Naive thymus-derived CD4-positive, alpha-beta T cell (primary cell): ENCODE results near the gene HMGCL. TPM values are rescaled to one million over a fixed set of nuclear protein-coding genes. Genes with fewer than 3 reads are reported as not detected.

ENCODE experiments used
- ATAC-seq: fragments of 150-1000 bp; cut with Tn5 transposase; 2 replicates; pipeline ENCODE4 v1.10.0; 2021; ENCODE audit warnings: mild to moderate bottlenecking, moderate library complexity
- CTCF ChIA-PET: fragments of 350-600 bp; sonication (Branson Sonifier 250); formaldehyde crosslinking; loops from one replicate; lab custom pipeline; 2021; ENCODE audit warnings: antibody characterized with exemption; lab: Charles Lee
- POLR2A ChIA-PET: fragments of 350-600 bp; sonication (Branson Sonifier 250); formaldehyde crosslinking; loops from one replicate; lab custom pipeline; 2021; ENCODE audit warnings: antibody characterized with exemption, inconsistent platforms; lab: Charles Lee
- DNase-seq, 9 donors: peaks; one replicate each; pipeline versions ENCODE4 v3.0.0 to v3.0.0-alpha.2; 2020 to 2022; ENCODE audit warnings: mixed read lengths in 1 of 9
- H3K27ac ChIP-seq: one replicate; pipeline ENCODE4 v1.7.0; 2013; ENCODE audit warnings: mild to moderate bottlenecking, low read depth, low read length, moderate library complexity
- H3K27me3 ChIP-seq, 2 donors: one replicate each; pipeline ENCODE4 v1.7.0; 2013; ENCODE audit warnings: low read length in 2 of 2, mild to moderate bottlenecking in 2 of 2, moderate library complexity in 2 of 2; ENCODE audit not compliant: control insufficient read depth in 2 of 2, insufficient read depth in 2 of 2
- H3K36me3 ChIP-seq, 3 experiments: 1 replicate in 2 of 3; 2 replicates in 1 of 3; pipeline ENCODE4 v1.7.0; 2013; ENCODE audit warnings: low read length in 3 of 3, mild to moderate bottlenecking in 3 of 3, moderate library complexity in 1 of 3; ENCODE audit not compliant: insufficient read depth in 3 of 3, control insufficient read depth in 2 of 3
- H3K4me1 ChIP-seq, 2 donors: one replicate each; pipeline ENCODE4 v1.7.0; 2013; ENCODE audit warnings: low read length in 2 of 2, mild to moderate bottlenecking in 2 of 2, moderate library complexity in 1 of 2; ENCODE audit not compliant: control insufficient read depth in 2 of 2, insufficient read depth in 2 of 2
- H3K4me3 ChIP-seq: 2 replicates; pipeline ENCODE4 v1.7.0; 2013; ENCODE audit warnings: mild to moderate bottlenecking, low read length
- H3K9me3 ChIP-seq, 3 experiments: 1 replicate in 2 of 3; 2 replicates in 1 of 3; pipeline ENCODE4 v1.7.0; 2013; ENCODE audit warnings: low read length in 3 of 3; ENCODE audit not compliant: control insufficient read depth in 2 of 3
- H3K27ac Mint-ChIP-seq, 9 donors: one replicate each; pipeline ENCODE4 v1.8.0; 2020 to 2022; ENCODE audit warnings: mixed read lengths in 9 of 9, mild to moderate bottlenecking in 8 of 9, moderate library complexity in 5 of 9, inconsistent platforms in 2 of 9
- H3K27me3 Mint-ChIP-seq, 5 donors: one replicate each; pipeline ENCODE4 v1.8.0; 2021 to 2022; ENCODE audit warnings: mixed read lengths in 5 of 5, mild to moderate bottlenecking in 1 of 5
- H3K36me3 Mint-ChIP-seq, 5 donors: one replicate each; pipeline ENCODE4 v1.8.0; 2020 to 2022; ENCODE audit warnings: mixed read lengths in 5 of 5, mild to moderate bottlenecking in 3 of 5, inconsistent platforms in 1 of 5
- H3K4me1 Mint-ChIP-seq, 7 donors: one replicate each; pipeline ENCODE4 v1.8.0; 2020 to 2022; ENCODE audit warnings: mixed read lengths in 7 of 7, mild to moderate bottlenecking in 3 of 7, inconsistent platforms in 1 of 7
- H3K4me3 Mint-ChIP-seq, 10 donors: one replicate each; pipeline ENCODE4 v1.8.0; 2020 to 2022; ENCODE audit warnings: mild to moderate bottlenecking in 10 of 10, mixed read lengths in 10 of 10, moderate library complexity in 6 of 10, inconsistent platforms in 2 of 10
- H3K9me3 Mint-ChIP-seq, 11 donors: one replicate each; pipeline ENCODE4 v1.8.0; 2020 to 2022; ENCODE audit warnings: mixed read lengths in 11 of 11, mild to moderate bottlenecking in 4 of 11, inconsistent platforms in 1 of 11, moderate library complexity in 1 of 11
- intact Hi-C, 2 donors: fragments of 100-400 bp; cut with micrococcal nuclease; formaldehyde crosslinking; loops; one replicate each; pipeline ENCODE4 v1.15.1; 2023
- polyA plus RNA-seq, 2 donors: library from polyadenylated mRNA; unstranded; fragments of 300-500 nt; fragmentation: Illumina TruSeq; gene quantifications; one replicate each; pipeline ENCODE4 v1.2.3, GENCODE V29; 2021
- total RNA-seq, 6 experiments: library from RNA in 5 of 6; stranded (reverse) in 5 of 6; gene quantifications; 1 replicate in 5 of 6; 2 replicates in 1 of 6; pipeline ENCODE4 v1.2.3 and lab custom pipeline; 2021 to 2026

The HMGCL gene
- total and polyA plus RNA-seq, 7 experiments from 2014 or later, result 16.2 to 38.9 (median 32.6) TPM

DNA sequence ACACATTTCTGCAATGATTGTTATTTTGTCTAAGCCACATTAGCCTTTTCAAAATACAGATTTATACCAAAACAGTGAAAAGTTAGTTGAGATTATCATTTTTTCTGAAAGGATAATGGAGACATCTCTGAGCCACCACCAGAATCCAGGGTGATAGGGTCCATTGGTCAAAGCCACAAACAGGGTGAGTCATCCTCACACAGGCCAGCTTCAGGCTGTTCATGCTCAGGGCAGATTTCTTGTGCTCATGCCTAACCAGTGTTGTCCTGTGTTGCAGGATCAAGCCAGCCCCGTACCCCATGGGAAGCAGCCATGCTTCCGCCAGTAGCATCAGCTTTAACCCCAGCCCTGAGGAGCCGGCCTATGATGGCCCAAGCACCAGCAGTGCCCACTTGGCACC, 68.6 kb downstream of the HMGCL start:
- intact Hi-C loops, result no loop called here
- Histone ChIP-seq H3K27ac (no peak overlapping the region), H3K9me3 (no peaks in the 10 kb centered on the region), H3K36me3 (peaks cover 54 to 96% (median 70%) of the 10 kb centered on the region in 3 experiments), H3K27me3 (no peaks in the 10 kb centered on the region), H3K4me1 (no peaks in the 10 kb centered on the region), H3K4me3 (no peak overlapping the region)
- ATAC-seq (no peak), DNase-seq (no peak)
- H3K4me1 Mint-ChIP-seq, result peaks cover 0 to 8% (median 4%) of the 10 kb centered on the region in 7 donors
- H3K27me3 Mint-ChIP-seq, result no peaks in the 10 kb centered on the region
- peak overlapping the region in 1 of 9 donors; percentile 51 for H3K27ac Mint-ChIP-seq
- H3K4me3 Mint-ChIP-seq, result no peak overlapping the region
- POLR2A ChIA-PET, result no interaction called here
- CTCF ChIA-PET, result interaction anchor here (2.3 kb wide), 1 partner anchor 15 kb away, joined by 6 read pairs; no protein-coding TSS in a partner anchor
- H3K9me3 Mint-ChIP-seq, result no peaks in the 10 kb centered on the region
- peaks cover 14 to 49% (median 21%) of the 10 kb centered on the region in 5 donors for H3K36me3 Mint-ChIP-seq

GRCh38 chr1:23752909-23753308, 72.3 kb downstream of the HMGCL start:
- peaks cover 47 to 86% (median 78%) of the 10 kb centered on the region in 3 experiments for H3K36me3 ChIP-seq
- H3K27ac ChIP-seq, result no peak overlapping the region
- Mint-ChIP-seq H3K27ac (no peak overlapping the region), H3K9me3 (no peaks in the 10 kb centered on the region), H3K36me3 (peaks cover 13 to 49% (median 16%) of the 10 kb centered on the region in 5 donors), H3K27me3 (no peaks in the 10 kb centered on the region), H3K4me3 (no peak overlapping the region), H3K4me1 (peaks cover 13 to 23% (median 18%) of the 10 kb centered on the region in 7 donors)
- POLR2A ChIA-PET, result interaction anchor here (0.6 kb wide), 1 partner anchor 152 kb away, joined by 4 read pairs; no protein-coding TSS in a partner anchor
- CTCF ChIA-PET, result no interaction called here
- H3K4me1 ChIP-seq, result peaks cover 0 to 2% of the 10 kb centered on the region in 2 donors
- intact Hi-C loops, result no loop called here
- no peak overlapping the region for H3K4me3 ChIP-seq
- no peak for DNase-seq
- no peaks in the 10 kb centered on the region for H3K27me3 ChIP-seq
- ATAC-seq, result no peak
- H3K9me3 ChIP-seq, result no peaks in the 10 kb centered on the region

Other genes starting within 250 kb of the HMGCL start
- 1,000 to 10,000 TPM; 1,206 to 2,420 (median 2,172) TPM for gene RPL11, start 133.6 kb downstream of the HMGCL start, total RNA-seq
- 1,000 to 10,000 TPM; 1,567 to 2,009 TPM for gene RPL11, start 133.6 kb downstream of the HMGCL start, polyA plus RNA-seq
- gene ELOA, start 82.0 kb downstream of the HMGCL start, total RNA-seq, result 10 to 100 TPM; 28.0 to 36.1 (median 30.4) TPM
- 10 to 100 TPM; 20.3 to 30.8 TPM for gene ELOA, start 82.0 kb downstream of the HMGCL start, polyA plus RNA-seq
- gene PITHD1, start 47.0 kb downstream of the HMGCL start, total RNA-seq, result 10 to 100 TPM; 57.6 to 81.9 (median 76.0) TPM
- gene PITHD1, start 47.0 kb downstream of the HMGCL start, polyA plus RNA-seq, result 10 to 100 TPM; 82.2 to 88.9 TPM
- 10 to 100 TPM; 40.7 to 83.8 (median 48.2) TPM for gene LYPLA2, start 34.3 kb downstream of the HMGCL start, total RNA-seq
- gene LYPLA2, start 34.3 kb downstream of the HMGCL start, polyA plus RNA-seq, result 100 to 1,000 TPM in 1 of 2 donors, 10 to 100 TPM in 1; 83.9 to 124 TPM
- 10 to 100 TPM in 4 of 5 experiments, 1 to 10 TPM in 1; 8.1 to 21.4 (median 12.7) TPM for gene GALE, start 24.7 kb downstream of the HMGCL start, total RNA-seq
- 10 to 100 TPM in 1 of 2 donors, 1 to 10 TPM in 1; 8.5 to 11.5 TPM for gene GALE, start 24.7 kb downstream of the HMGCL start, polyA plus RNA-seq
- gene FUCA1, start 42.9 kb upstream of the HMGCL start, total RNA-seq, result 10 to 100 TPM in 3 of 5 experiments, 1 to 10 TPM in 2; 4.9 to 62.7 (median 16.3) TPM
- gene FUCA1, start 42.9 kb upstream of the HMGCL start, polyA plus RNA-seq, result 10 to 100 TPM; 11.5 to 18.2 TPM
- 1 to 10 TPM in 1 of 5 experiments, under 1 TPM in 4; 0.05 to 2.8 (median 0.24) TPM for gene CNR2, start 87.9 kb upstream of the HMGCL start, total RNA-seq
- gene CNR2, start 87.9 kb upstream of the HMGCL start, polyA plus RNA-seq, result under 1 TPM in 1 of 2 donors, not detected in 1; 0.17 TPM
- 100 to 1,000 TPM; 139 to 180 (median 161) TPM for gene PNRC2, start 134.4 kb upstream of the HMGCL start, total RNA-seq
- 100 to 1,000 TPM; 142 to 151 TPM for gene PNRC2, start 134.4 kb upstream of the HMGCL start, polyA plus RNA-seq
- 100 to 1,000 TPM; 170 to 252 (median 193) TPM for gene SRSF10, start 154.9 kb upstream of the HMGCL start, total RNA-seq
- 100 to 1,000 TPM; 108 to 132 TPM for gene SRSF10, start 154.9 kb upstream of the HMGCL start, polyA plus RNA-seq